ENCODE results near the gene ALAS1.
"Not testable (repeated sequence)": the region's sequence is repeated elsewhere in the genome, so short reads cannot be mapped to it uniquely, and the experiment has no call there.

ALAS1 gene

GRCh38 chr3:52176951-52177700 is 20.8 kb upstream of the ALAS1 start:
- no peak for DNase-seq (ENCODE audit: low read depth in 2 of 2)

GRCh38 chr3:52177701-52178042 is 20.3 kb upstream of the ALAS1 start:
- DNase-seq (ENCODE audit: low read depth in 2 of 2), result no peak

GRCh38 chr3:52178126-52178525 is 19.8 kb upstream of the ALAS1 start:
- not testable (repeated sequence) for DNase-seq (ENCODE audit: low read depth in 2 of 2)

- DNase-seq (ENCODE audit: low read depth in 2 of 2), result no peak
These were observed 19.4 kb upstream of the ALAS1 start for GRCh38 chr3:52178537-52178936.

- DNase-seq (ENCODE audit: low read depth in 2 of 2), result no peak
These were observed 16.4 kb upstream of the ALAS1 start for GRCh38 chr3:52181543-52181942.

GRCh38 chr3:52182196-52182595 is 15.8 kb upstream of the ALAS1 start:
- no peak for DNase-seq (ENCODE audit: low read depth in 2 of 2)

GRCh38 chr3:52182691-52183090 is 15.3 kb upstream of the ALAS1 start:
- DNase-seq (ENCODE audit: low read depth in 2 of 2), result no peak

- DNase-seq (ENCODE audit: low read depth in 2 of 2), result no peak
These were observed 14.0 kb upstream of the ALAS1 start for GRCh38 chr3:52183786-52184445.

- DNase-seq (ENCODE audit: low read depth in 2 of 2), result no peak
These were observed 13.3 kb upstream of the ALAS1 start for GRCh38 chr3:52184690-52185089.

GRCh38 chr3:52185311-52185710 is 12.6 kb upstream of the ALAS1 start:
- DNase-seq (ENCODE audit: low read depth in 2 of 2), result no peak

GRCh38 chr3:52185837-52186236 is 12.1 kb upstream of the ALAS1 start:
- no peak for DNase-seq (ENCODE audit: low read depth in 2 of 2)

- DNase-seq (ENCODE audit: low read depth in 2 of 2), result no peak
These were observed 11.2 kb upstream of the ALAS1 start for GRCh38 chr3:52186729-52187128.

GRCh38 chr3:52188556-52188955 is 9.4 kb upstream of the ALAS1 start:
- DNase-seq (ENCODE audit: low read depth in 2 of 2), result no peak

GRCh38 chr3:52190294-52191074 is 7.5 kb upstream of the ALAS1 start:
- no peak for DNase-seq (ENCODE audit: low read depth in 2 of 2)

- DNase-seq (ENCODE audit: low read depth in 2 of 2), result no peak
These were observed 6.3 kb upstream of the ALAS1 start for GRCh38 chr3:52191663-52192062.

- DNase-seq (ENCODE audit: low read depth in 2 of 2), result no peak
These were observed 4.9 kb upstream of the ALAS1 start for GRCh38 chr3:52193065-52193464.

GRCh38 chr3:52194485-52195290 is 3.3 kb upstream of the ALAS1 start:
- no peak for DNase-seq (ENCODE audit: low read depth in 2 of 2)

- DNase-seq (ENCODE audit: low read depth in 2 of 2), result no peak
These were observed 2.7 kb upstream of the ALAS1 start for GRCh38 chr3:52195291-52195597.

- DNase-seq (ENCODE audit: low read depth in 2 of 2), result no peak
These were observed 2.1 kb upstream of the ALAS1 start for GRCh38 chr3:52195823-52196331.

- DNase-seq (ENCODE audit: low read depth in 2 of 2), result no peak
These were observed 983 bp upstream of the ALAS1 start for GRCh38 chr3:52196977-52197376.

GRCh38 chr3:52197499-52197841 is 490 bp upstream of the ALAS1 start:
- no peak for DNase-seq (ENCODE audit: low read depth in 2 of 2)
